HG03565 (cell line): ENCODE results near the gene DRAXIN.
"Not testable (repeated sequence)": the region's sequence is repeated elsewhere in the genome, so short reads cannot be mapped to it uniquely, and the experiment has no call there.

Experiments
- ATAC-seq: cut with Tn5 transposase; IDR thresholded peaks from one replicate; pipeline ENCODE4 v1.9.1; 2021; ENCODE audit warnings: mild to moderate bottlenecking, moderate library complexity; ENCODE audit not compliant: unreplicated experiment

DRAXIN gene

GRCh38 chr1:11691302-11691914 lies at the start of gene DRAXIN:
Gene DRAXIN (plus strand): TSS chr1:11691710. CDS start chr1:11706259, 14,549 bp downstream.
- ATAC-seq: no peak

- no peak for ATAC-seq
These were observed 49.7 kb upstream of the DRAXIN start for GRCh38 chr1:11641776-11642305.

GRCh38 chr1:11642418-11643017 lies 49.0 kb upstream of the DRAXIN start:
- not testable (repeated sequence) for ATAC-seq

GRCh38 chr1:11643782-11644181 lies 47.7 kb upstream of the DRAXIN start:
- ATAC-seq: no peak

- ATAC-seq: no peak
These were observed 46.2 kb upstream of the DRAXIN start for GRCh38 chr1:11645270-11645669.

- ATAC-seq: no peak
These were observed 45.7 kb upstream of the DRAXIN start for GRCh38 chr1:11645670-11646265.

GRCh38 chr1:11646317-11646716 lies 45.2 kb upstream of the DRAXIN start:
- ATAC-seq: no peak

- no peak for ATAC-seq
These were observed 44.2 kb upstream of the DRAXIN start for GRCh38 chr1:11647333-11647732.

- ATAC-seq: no peak
These were observed 43.5 kb upstream of the DRAXIN start for GRCh38 chr1:11648039-11648438.

GRCh38 chr1:11648732-11649158 lies 42.8 kb upstream of the DRAXIN start:
- ATAC-seq: no peak

GRCh38 chr1:11649237-11649623 lies 42.3 kb upstream of the DRAXIN start:
- ATAC-seq: no peak

GRCh38 chr1:11649624-11650330 lies 41.7 kb upstream of the DRAXIN start:
- no peak for ATAC-seq

- no peak for ATAC-seq
These were observed 41.0 kb upstream of the DRAXIN start for GRCh38 chr1:11650331-11650991.

- ATAC-seq: no peak
These were observed 40.5 kb upstream of the DRAXIN start for GRCh38 chr1:11651017-11651416.

- no peak for ATAC-seq
These were observed 39.2 kb upstream of the DRAXIN start for GRCh38 chr1:11652203-11652780.

GRCh38 chr1:11653101-11653860 lies 38.2 kb upstream of the DRAXIN start:
- no peak for ATAC-seq

- ATAC-seq: no peak
These were observed 37.7 kb upstream of the DRAXIN start for GRCh38 chr1:11653861-11654136.

- ATAC-seq: no peak
These were observed 37.2 kb upstream of the DRAXIN start, which contains the start of the genes FBXO2 and FBXO44 for GRCh38 chr1:11654137-11654938. Gene FBXO2 (minus strand): TSS chr1:11654429. CDS start chr1:11654340, 89 bp downstream. Gene FBXO44 (plus strand): TSS chr1:11654877. CDS start chr1:11655836, 959 bp downstream.
